ENCODE data around the gene IPO4.

- no peak for TF ChIP-seq CTCF (IDR thresholded peaks at IDR 0.05)
- no peak for TF ChIP-seq POLR2AphosphoS5 (IDR thresholded peaks at IDR 0.05)
Observed at GRCh38 chr14:24192933-24193332, 4.3 kb upstream of the IPO4 start.
